ENCODE results near the gene KAT2B.

The KAT2B gene

DNA sequence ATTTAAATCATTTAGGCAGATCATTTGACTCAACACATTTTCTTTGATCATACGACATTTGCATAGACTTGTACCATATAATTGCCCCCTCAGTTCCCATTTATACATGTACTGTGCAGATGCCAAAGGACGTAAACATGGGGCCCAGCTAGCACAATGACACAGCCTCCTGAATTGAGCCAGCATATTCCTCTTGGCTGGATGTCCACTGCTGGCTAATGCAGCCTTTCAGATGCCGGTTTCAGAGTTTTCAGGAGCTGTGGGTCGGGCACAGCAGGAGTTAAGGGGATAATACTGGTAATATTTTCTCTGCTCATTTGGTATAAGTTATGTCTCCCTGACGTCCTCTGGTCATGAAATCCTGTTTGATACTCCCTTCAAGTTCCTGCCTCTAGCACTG lies 39.4 kb downstream of the KAT2B start:
- in situ Hi-C loops (cut with HindIII; ENCODE audit: low pct_ligation_motif_present, low pct_unique_long_range_greater_than_20kb, low sequenced_read_pairs), result no loop called here
- no peak for DNase-seq

GRCh38 chr3:20080956-20081554 lies 40.8 kb downstream of the KAT2B start:
- in situ Hi-C loops (cut with HindIII; ENCODE audit: low pct_ligation_motif_present, low pct_unique_long_range_greater_than_20kb, low sequenced_read_pairs), result no loop called here
- DNase-seq, result no peak

DNA sequence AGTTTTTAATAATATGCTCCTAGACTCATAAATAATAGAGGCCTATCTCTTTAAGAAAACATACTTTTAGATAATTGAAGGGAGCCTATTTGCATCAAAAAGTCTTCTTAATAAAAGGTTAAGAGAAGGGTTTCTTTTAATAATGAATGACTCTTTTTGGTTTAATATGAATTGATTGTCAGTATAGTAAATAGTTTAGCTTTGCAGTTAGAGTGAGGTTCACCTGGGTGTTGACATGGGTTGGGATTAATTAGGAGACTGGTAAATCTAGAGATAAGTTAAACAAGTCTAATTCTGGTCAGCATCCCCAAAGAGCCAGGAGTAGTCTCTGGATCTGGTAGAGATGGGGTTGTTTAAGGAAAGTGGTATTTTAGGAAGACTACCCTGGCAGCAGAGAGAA lies 43.0 kb downstream of the KAT2B start:
- in situ Hi-C loops (cut with HindIII; ENCODE audit: low pct_ligation_motif_present, low pct_unique_long_range_greater_than_20kb, low sequenced_read_pairs), result no loop called here
- DNase-seq, result no peak

- no peak for DNase-seq
- in situ Hi-C loops (cut with HindIII; ENCODE audit: low pct_ligation_motif_present, low pct_unique_long_range_greater_than_20kb, low sequenced_read_pairs), result no loop called here
Observed at GRCh38 chr3:20083953-20084352, 43.7 kb downstream of the KAT2B start.

DNA sequence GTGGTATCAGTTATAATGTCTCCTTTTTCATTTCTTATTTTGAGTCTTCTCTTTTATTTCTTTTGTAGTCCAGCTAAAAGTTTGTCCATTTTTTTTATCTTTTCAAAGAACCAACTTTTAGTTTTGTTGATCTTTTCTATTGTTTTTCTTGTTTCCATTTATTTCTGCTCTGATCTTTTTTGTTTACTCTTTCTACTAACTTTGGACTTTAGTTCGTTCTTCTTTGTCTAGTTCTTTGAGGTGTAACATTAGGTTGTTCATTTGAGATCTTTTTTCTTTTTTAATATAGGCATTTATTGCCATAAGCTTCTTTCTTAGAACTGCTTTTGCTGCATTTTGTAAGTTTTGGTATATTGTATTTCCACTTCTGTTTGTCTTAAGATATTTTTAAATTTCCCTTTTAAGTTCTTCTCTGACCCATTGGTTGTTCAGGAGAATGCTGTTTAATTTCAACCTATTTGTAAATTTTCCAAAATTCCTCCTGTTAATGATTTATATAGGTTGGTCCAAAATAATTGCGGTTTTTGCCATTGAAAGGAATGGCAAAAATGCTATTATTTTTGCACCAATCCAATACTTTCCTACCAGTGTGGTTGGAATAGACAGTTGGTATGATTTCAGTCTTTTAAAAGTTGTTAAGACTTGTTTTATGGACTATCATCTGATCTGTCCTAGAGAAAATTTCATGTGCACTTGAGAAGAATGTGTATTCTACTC lies 51.2 kb downstream of the KAT2B start:
- in situ Hi-C loops (cut with HindIII; ENCODE audit: low pct_ligation_motif_present, low pct_unique_long_range_greater_than_20kb, low sequenced_read_pairs), result no loop called here
- no peak for DNase-seq

DNA sequence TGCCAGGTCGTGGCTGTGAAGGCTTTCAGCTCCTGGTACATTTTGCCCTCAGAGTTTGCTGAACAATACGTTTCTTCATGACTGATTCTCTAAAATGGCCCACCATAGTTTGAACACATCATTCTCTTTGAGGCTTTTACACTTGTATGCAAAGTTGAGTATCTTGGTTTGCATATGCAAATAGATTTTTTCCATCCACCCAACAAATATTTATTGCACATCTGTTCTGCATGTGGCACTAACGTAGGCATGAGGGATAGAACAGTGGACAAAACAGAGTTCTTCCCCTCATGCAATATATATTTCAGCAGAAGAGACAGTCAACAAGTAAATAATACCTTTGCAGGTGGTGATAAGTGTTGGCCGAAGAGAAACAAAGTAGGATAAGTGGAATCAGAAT lies 55.2 kb downstream of the KAT2B start:
- no peak for DNase-seq
- in situ Hi-C loops (cut with HindIII; ENCODE audit: low pct_ligation_motif_present, low pct_unique_long_range_greater_than_20kb, low sequenced_read_pairs), result no loop called here

GRCh38 chr3:20096135-20096685 lies 56.0 kb downstream of the KAT2B start:
- no peak for DNase-seq
- in situ Hi-C loops (cut with HindIII; ENCODE audit: low pct_ligation_motif_present, low pct_unique_long_range_greater_than_20kb, low sequenced_read_pairs), result no loop called here

GRCh38 chr3:20097015-20097414 lies 56.8 kb downstream of the KAT2B start:
- no peak for DNase-seq
- in situ Hi-C loops (cut with HindIII; ENCODE audit: low pct_ligation_motif_present, low pct_unique_long_range_greater_than_20kb, low sequenced_read_pairs), result no loop called here

DNA sequence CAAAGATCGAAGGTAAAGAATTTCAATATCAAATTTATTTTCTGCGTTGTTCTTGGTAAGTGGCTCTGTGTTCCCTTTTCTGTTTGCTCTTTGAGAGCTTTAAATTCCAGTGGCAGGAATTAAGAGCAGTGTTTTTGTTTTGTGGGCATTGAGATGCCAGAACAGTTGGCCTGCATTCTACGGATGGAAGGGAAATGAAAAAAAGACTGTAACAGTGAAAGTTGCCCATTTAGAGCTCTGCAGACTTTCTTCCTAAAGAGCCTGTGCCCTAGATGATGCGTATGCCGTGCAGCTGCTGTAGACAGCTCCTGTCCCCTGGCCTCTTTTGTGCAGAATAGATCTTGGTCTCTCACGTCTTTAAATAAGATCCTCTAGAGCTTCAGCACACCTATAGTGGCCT lies 58.8 kb downstream of the KAT2B start:
- no peak for DNase-seq
- in situ Hi-C loops (cut with HindIII; ENCODE audit: low pct_ligation_motif_present, low pct_unique_long_range_greater_than_20kb, low sequenced_read_pairs), result no loop called here

- no peak for DNase-seq
- in situ Hi-C loops (cut with HindIII; ENCODE audit: low pct_ligation_motif_present, low pct_unique_long_range_greater_than_20kb, low sequenced_read_pairs), result no loop called here
Observed at GRCh38 chr3:20100151-20100550, 59.9 kb downstream of the KAT2B start.

DNA sequence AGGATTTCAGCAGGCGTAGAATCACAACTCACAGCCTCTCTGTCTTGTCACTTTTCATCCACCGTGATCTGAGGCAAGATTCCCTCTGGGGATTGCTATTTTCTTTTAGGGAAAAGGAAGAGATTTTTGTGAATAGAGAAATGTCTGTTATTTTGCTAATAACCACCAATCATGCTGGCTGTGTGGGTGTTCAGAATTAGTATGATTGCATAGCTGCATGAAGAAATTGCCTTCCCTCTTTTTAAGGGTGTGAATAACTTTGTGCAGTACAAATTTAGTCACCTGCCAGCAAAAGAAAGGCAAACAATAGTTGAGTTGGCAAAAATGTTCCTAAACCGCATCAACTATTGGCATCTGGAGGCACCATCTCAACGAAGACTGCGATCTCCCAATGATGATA lies 60.8 kb downstream of the KAT2B start:
- in situ Hi-C loops (cut with HindIII; ENCODE audit: low pct_ligation_motif_present, low pct_unique_long_range_greater_than_20kb, low sequenced_read_pairs), result no loop called here
- DNase-seq, result no peak

DNA sequence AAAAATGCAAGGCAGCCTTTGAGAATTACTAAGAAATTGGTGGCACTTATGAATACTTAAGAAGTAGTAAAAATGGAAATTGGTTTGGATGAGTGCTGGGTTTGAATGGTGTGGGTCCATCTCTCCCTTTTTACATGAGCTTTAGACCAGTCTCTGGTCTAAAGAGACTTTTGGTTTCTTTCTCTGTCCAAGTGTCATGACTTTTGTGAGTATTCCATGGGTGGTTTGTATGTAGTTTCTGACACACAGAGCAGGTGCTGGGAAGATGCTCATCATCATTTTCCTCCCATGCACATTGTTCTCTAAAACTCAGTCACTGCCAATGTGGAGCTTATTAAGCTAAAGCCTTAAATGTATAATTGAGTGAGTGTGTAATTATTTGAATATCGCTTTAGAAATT lies 63.5 kb downstream of the KAT2B start:
- in situ Hi-C loops (cut with HindIII; ENCODE audit: low pct_ligation_motif_present, low pct_unique_long_range_greater_than_20kb, low sequenced_read_pairs), result no loop called here
- no peak for DNase-seq

- DNase-seq, result no peak
- in situ Hi-C loops (cut with HindIII; ENCODE audit: low pct_ligation_motif_present, low pct_unique_long_range_greater_than_20kb, low sequenced_read_pairs), result no loop called here
Observed at GRCh38 chr3:20104167-20104661, 64.0 kb downstream of the KAT2B start.

DNA sequence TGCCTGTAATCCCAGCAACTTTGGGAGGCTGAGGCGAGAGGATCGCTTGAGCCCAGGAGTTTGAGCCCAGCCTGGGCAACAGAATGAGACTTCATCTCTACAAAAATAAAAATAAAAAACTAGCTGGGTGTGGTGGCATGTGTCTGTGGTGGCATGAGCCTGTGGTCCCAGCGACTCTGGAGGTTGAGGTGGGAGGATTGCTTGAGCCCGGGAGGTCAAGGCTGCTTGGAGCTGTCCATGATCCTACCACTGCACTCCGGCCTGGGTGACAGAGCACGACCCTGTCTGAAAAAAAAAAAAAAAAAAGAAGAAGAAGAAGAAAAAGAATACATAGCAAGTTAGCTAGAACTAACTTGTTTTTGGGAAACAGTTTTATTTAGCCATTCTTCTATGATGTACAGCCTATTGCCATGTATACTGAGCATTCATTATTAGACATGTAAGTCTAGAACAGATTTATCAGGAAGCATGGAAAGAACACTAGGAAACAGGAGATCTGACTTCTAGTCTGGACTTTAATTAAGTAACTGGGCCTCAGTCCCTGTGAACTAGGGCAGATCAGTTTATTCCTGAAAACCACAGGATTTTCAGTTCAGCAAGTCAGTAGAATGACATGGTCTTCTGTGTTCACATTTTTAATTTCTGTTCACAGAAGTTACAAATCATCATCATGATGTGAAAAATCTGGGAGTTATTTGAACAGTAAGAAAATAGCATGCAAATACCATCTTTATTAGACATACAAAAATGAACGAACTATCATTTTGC lies 65.5 kb downstream of the KAT2B start:
- in situ Hi-C loops (cut with HindIII; ENCODE audit: low pct_ligation_motif_present, low pct_unique_long_range_greater_than_20kb, low sequenced_read_pairs), result no loop called here
- DNase-seq, result no peak

GRCh38 chr3:20107722-20108121 lies 67.5 kb downstream of the KAT2B start:
- no peak for DNase-seq
- in situ Hi-C loops (cut with HindIII; ENCODE audit: low pct_ligation_motif_present, low pct_unique_long_range_greater_than_20kb, low sequenced_read_pairs), result no loop called here

- no peak for DNase-seq
- in situ Hi-C loops (cut with HindIII; ENCODE audit: low pct_ligation_motif_present, low pct_unique_long_range_greater_than_20kb, low sequenced_read_pairs), result no loop called here
Observed at GRCh38 chr3:20108869-20109268, 68.6 kb downstream of the KAT2B start.

GRCh38 chr3:20110826-20111225 lies 70.6 kb downstream of the KAT2B start:
- in situ Hi-C loops (cut with HindIII; ENCODE audit: low pct_ligation_motif_present, low pct_unique_long_range_greater_than_20kb, low sequenced_read_pairs), result no loop called here
- DNase-seq, result no peak

DNA sequence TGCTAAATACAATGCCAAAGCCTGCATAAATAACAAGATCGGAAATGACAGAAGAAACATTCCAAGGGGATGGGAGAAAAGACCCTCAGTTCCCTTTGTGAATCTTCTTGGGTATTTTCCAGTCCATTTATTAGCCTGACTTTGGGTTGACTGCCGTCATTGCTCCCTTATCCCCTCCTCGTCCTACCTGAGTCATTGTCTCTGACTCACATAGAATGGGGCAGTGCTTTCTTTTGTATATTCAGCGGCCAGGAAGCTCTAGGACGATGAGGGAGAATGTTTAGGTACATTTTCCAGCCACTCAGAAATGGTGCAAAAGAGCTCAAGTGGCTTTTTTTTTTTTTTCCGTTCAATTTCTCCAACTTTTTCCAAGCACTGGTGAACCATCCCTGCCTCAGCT lies 71.6 kb downstream of the KAT2B start:
- DNase-seq, result peak; percentile 45

GRCh38 chr3:20121088-20121487 lies 80.8 kb downstream of the KAT2B start:
- in situ Hi-C loops (cut with HindIII; ENCODE audit: low pct_ligation_motif_present, low pct_unique_long_range_greater_than_20kb, low sequenced_read_pairs), result no loop called here
- DNase-seq, result no peak

More for the DNA sequence above, 71.6 kb downstream of the KAT2B start:
- in situ Hi-C loops (cut with HindIII; ENCODE audit: low pct_ligation_motif_present, low pct_unique_long_range_greater_than_20kb, low sequenced_read_pairs), result no loop called here
